KOPT-K1 (cell line): ENCODE data around the gene MIB2.

Source experiments
- H3K27ac ChIP-seq: fragments of 200-600 bp; sonication (generic); 2 replicates; pipeline ENCODE4 v1.5.1; 2016; ENCODE audit warnings: antibody characterized with exemption, mild to moderate bottlenecking, low read depth, low read length; ENCODE audit not compliant: poor library complexity, severe bottlenecking
- H3K36me3 ChIP-seq: fragments of 200-600 bp; sonication (generic); 2 replicates; pipeline ENCODE4 v1.5.1; 2017; ENCODE audit warnings: antibody characterized with exemption, mild to moderate bottlenecking, low read length, moderate library complexity; ENCODE audit not compliant: insufficient read depth
- H3K9me3 ChIP-seq: fragments of 200-600 bp; sonication (generic); 2 replicates; pipeline ENCODE4 v1.5.1; 2017; ENCODE audit warnings: antibody characterized with exemption, low read length, mild to moderate bottlenecking; ENCODE audit not compliant: insufficient read depth, poor library complexity, severe bottlenecking

Gene MIB2

GRCh38 chr1:1603671-1604373 lies 11.5 kb upstream of the MIB2 start:
- no peaks in the 10 kb centered on the region for H3K9me3 ChIP-seq
- no peaks in the 10 kb centered on the region for H3K36me3 ChIP-seq
- no peak overlapping the region for H3K27ac ChIP-seq

DNA sequence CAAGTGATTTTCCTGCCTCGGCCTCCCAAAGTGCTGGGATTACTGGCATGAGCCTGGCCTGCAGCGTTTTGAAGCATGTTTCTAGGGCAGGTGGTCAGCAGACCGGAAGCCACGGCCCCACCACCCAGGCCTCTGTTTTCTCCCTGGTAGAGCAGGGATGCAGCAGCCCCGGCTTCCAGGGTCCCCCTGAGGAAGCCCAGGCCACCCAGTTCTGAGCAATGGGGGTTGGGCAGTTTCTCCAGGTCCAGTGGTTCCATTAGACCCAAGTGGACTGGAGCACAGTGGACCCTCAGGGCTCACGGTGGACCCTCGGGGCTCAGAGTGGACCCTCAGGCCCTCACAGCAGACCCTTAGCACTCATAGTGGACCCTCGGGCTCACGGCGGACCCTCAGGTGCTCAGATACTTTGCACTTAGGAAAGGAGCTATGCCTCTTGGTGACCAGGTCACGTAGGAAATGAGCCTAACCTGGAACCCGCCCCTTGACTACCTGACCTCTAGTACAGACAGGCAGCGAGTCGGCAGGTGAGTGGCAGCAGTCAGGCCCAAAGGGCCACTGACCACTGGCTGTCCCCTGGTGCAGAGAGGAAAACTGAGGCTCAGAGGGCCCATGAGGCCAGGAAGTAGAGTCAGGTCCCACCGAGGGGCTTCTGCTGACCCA lies 10.8 kb upstream of the MIB2 start:
- Histone ChIP-seq H3K9me3 (no peaks in the 10 kb centered on the region), H3K27ac (no peak overlapping the region), H3K36me3 (no peaks in the 10 kb centered on the region)

DNA sequence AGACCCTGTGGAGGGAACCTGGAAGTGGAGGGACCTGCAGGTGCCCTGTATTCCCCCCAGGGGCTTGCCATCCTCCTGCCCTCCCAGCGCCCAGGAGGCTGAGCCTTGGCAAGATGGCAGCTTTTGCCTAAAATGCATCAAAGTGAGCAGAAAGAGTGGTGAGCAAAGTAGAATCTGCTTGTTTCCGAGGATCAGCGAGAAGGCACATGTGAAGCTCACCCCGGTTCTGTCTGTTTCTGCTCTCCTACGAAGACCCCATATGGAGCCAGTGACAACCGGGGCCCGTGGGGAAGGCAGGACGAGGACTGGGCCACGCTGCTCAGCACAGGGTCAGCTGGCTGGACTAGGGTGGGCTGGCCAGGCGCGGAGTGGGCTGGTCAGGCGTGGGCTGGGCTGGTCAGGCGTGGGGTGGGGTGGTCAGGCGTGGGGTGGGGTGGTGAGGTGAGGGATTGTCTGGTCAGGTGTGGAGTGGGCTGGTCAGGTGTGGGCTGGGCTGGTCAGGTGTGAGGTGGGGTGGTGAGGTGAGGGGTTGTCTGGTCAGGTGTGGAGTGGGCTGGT lies 10.2 kb upstream of the MIB2 start:
- no peaks in the 10 kb centered on the region for H3K36me3 ChIP-seq

GRCh38 chr1:1605724-1606123 lies 9.6 kb upstream of the MIB2 start:
- Histone ChIP-seq H3K27ac (no peak overlapping the region), H3K9me3 (no peaks in the 10 kb centered on the region)

More for the DNA sequence above, 10.2 kb upstream of the MIB2 start:
- no peak overlapping the region for H3K27ac ChIP-seq
- no peaks in the 10 kb centered on the region for H3K9me3 ChIP-seq

GRCh38 chr1:1606232-1606631 lies 9.1 kb upstream of the MIB2 start:
- no peak overlapping the region for H3K27ac ChIP-seq
- H3K36me3 ChIP-seq = no peaks in the 10 kb centered on the region
- H3K9me3 ChIP-seq = no peaks in the 10 kb centered on the region

More at GRCh38 chr1:1605724-1606123, 9.6 kb upstream of the MIB2 start:
- H3K36me3 ChIP-seq = no peaks in the 10 kb centered on the region

DNA sequence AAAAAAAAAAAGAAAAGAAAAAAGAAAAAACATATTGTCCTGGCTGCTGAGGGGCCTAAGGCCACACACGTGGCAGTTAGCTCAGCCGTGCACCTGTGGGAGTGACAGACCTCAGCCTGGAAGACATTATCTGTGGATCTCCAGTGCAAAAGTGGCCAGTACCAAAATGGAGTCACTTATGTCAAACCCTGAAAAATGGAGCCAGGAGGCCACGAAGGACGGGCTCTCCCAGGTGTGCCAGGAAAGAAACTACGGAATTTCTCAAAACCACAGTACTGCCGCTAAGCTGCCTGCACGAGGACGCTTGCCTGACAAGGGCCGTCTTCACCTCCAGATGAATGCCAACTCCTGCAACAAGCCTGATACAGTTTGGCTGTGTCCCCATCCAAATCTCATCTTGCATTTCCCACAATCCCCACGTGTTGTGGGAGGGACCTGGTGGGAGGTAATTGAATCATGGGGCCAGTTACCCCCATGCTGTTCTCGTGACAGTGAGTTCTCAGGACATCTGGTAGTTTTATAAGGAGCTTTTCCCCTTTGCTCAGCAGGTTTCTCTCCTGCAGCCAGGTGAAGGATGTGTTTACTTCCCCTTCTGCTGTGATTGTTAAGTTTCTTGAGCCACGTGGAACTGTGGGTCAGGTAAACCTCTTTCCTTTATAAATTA lies 5.3 kb upstream of the MIB2 start:
- no peak overlapping the region for H3K27ac ChIP-seq

DNA sequence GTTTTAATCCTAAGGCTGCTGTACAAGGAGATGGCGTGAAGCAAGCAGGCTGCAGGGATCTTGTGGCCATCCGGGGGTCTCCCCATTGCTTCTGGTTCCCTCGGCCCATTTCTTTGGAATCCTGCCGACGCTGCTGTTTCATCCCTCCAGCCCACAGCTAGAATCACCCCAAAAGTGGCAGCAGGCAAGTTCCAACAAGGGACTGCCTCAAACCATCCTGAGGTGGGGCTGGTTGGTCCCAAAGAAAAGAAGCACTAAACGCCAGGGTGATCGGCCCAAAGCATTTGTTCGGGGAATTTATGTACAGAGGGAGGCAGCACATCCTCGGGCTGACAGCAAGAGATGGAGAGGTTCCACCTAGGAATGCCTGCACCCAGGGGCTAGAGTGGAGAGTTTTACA lies 4.5 kb upstream of the MIB2 start:
- no peaks in the 10 kb centered on the region for H3K9me3 ChIP-seq
- no peak overlapping the region for H3K27ac ChIP-seq
- no peaks in the 10 kb centered on the region for H3K36me3 ChIP-seq

More for the DNA sequence above, 5.3 kb upstream of the MIB2 start:
- H3K9me3 ChIP-seq = no peaks in the 10 kb centered on the region
- H3K36me3 ChIP-seq = no peaks in the 10 kb centered on the region

- Histone ChIP-seq H3K36me3 (no peaks in the 10 kb centered on the region), H3K9me3 (no peaks in the 10 kb centered on the region), H3K27ac (no peak overlapping the region)
Observed at GRCh38 chr1:1612104-1612400, 3.2 kb upstream of the MIB2 start.

DNA sequence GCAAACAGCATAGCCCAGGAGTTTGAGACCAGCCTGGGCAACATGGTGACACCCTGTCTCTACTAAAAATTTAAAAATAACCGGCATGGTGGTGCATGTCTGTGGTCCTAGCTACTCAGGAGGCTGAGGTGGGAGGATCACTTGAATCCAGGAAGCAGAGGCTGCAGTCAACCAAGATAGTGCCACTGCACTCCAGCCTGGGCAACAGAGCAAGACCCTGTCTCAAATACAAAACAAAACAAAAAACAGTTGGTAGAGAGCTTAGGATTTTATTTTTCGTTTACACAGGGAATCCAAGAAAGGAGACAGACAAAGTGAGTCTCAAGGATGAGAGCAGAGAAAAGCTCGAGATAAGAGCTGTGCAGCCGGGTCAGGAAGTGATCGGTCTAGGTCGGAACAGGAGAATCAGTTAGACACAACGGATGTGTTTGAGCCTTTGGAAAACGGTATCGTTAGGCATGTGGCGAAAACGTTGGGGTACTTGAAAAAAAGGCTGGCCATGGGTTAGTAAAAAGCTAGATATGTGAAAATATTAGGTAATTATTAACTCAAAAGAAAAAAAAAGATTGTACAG lies 1.7 kb upstream of the MIB2 start:
- H3K27ac ChIP-seq = no peak overlapping the region
- no peaks in the 10 kb centered on the region for H3K9me3 ChIP-seq
- H3K36me3 ChIP-seq = peaks cover 11% of the 10 kb centered on the region; the same call in 1 of the 2 replicates

DNA sequence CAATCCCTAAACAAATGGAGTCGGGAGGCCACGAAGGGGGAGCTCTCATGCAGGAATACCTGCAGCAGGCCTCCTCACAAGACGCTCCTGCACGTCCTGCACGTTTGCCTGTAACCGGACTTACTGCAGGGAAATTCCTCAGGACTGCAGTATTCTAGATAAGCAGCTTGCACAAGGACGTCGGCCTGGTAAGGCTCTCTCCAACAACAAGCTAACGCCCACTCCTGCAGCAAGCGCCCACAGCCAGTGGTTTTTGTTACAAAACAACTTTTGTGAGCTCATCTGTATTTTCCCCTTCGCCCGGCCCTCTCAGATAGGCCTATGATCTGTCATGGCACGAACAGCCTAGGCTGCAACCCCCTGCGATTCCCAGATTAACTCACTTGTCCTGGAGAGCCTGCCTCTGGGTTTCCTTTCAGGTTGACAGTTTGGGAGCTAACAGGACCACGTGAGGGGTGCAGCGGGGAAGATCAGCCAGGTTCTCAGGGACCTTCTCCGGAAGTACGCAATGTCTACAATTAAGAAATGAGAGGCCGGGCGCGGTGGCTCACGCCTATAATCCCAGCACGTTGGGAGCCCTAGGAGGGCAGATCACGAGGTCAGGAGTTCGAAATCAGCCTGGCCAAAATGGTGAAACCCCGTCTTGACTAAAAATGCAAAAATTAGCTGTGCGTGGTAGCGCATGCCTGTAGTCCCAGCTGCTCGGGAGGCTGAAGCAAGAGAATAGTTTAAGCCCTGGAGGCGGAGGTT lies 921 bp upstream of the MIB2 start:
- Histone ChIP-seq H3K27ac (peak overlapping the region; percentile 98), H3K9me3 (no peaks in the 10 kb centered on the region), H3K36me3 (peaks cover 11% of the 10 kb centered on the region; the same call in 1 of the 2 replicates)

DNA sequence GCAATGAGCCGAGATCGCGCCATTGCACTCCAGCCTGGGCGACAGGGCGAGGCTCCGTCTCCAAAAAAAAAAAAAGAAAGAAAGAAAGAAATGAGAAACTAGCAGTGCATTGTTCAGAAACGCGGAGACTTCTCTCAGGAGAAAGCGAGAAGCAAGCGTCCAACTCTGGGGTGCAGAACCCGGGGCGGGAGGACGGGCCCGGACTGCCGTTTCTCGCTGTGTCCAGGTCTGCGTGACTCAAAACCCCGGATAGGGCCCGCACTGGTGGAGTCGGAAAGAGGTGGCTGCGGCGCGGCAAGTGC lies 395 bp upstream of the MIB2 start:
- H3K9me3 ChIP-seq = no peaks in the 10 kb centered on the region
- peak overlapping the region; percentile 98 for H3K27ac ChIP-seq
- peaks cover 11% of the 10 kb centered on the region; the same call in 1 of the 2 replicates for H3K36me3 ChIP-seq

- Histone ChIP-seq H3K9me3 (no peaks in the 10 kb centered on the region), H3K36me3 (peaks cover 11% of the 10 kb centered on the region; the same call in 1 of the 2 replicates), H3K27ac (peak overlapping the region; percentile 98)
Observed at GRCh38 chr1:1616045-1616790, 918 bp downstream of the MIB2 start.

GRCh38 chr1:1616838-1617237 lies 1.5 kb downstream of the MIB2 start:
- H3K27ac ChIP-seq = no peak overlapping the region

DNA sequence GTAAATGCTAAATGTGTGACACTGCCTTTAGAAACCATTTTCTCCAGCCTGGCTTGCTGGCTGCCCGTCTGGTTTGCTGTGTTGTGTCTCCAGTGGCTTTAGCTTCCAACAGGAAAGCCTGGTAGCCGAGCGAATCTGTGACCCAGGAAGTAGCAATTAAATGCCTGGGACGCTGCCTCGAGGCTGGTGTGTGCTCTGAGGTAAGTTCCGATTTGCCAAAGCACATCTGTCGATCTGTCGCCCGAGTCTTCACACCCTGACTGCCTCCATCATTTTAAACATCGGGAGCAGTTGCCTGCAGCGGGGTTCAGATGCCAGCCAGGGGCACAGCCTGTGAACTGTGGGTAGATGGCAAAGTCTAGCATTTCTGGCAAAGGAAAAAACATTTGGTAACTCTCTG lies 2.2 kb downstream of the MIB2 start:
- H3K9me3 ChIP-seq = no peaks in the 10 kb centered on the region
- H3K27ac ChIP-seq = no peak overlapping the region
- H3K36me3 ChIP-seq = peaks cover 11% of the 10 kb centered on the region; the same call in 1 of the 2 replicates

More at GRCh38 chr1:1616838-1617237, 1.5 kb downstream of the MIB2 start:
- H3K36me3 ChIP-seq = peaks cover 11% of the 10 kb centered on the region; the same call in 1 of the 2 replicates
- no peaks in the 10 kb centered on the region for H3K9me3 ChIP-seq
